Body of pancreas (tissue), 4 donors: ENCODE measurements around the gene AKAP1. TPM values are rescaled to one million over a fixed set of nuclear protein-coding genes. Genes with fewer than 3 reads are reported as not detected.

Experiments used
- ATAC-seq: fragments of 150-250 bp; one replicate; pipeline ENCODE4 v1.9.1; 2016
- DNase-seq, 4 donors: peaks; one replicate each; pipeline ENCODE4 v3.0.0-alpha.2; 2019
- H3K27ac ChIP-seq, 4 donors: fragments of 200-600 bp; sonication (generic); 1 replicate in 3 of 4; 2 replicates in 1 of 4; pipeline versions ENCODE4 v1.5.1 to v1.6.1; 2016 to 2019; ENCODE audit warnings: mild to moderate bottlenecking in 1 of 4, mixed read lengths in 1 of 4, moderate library complexity in 1 of 4
- H3K27me3 ChIP-seq, 2 donors: fragments of 200-600 bp; sonication (generic); one replicate each; pipeline ENCODE4 v1.6.0; 2016; ENCODE audit warnings: mild to moderate bottlenecking in 1 of 2
- H3K36me3 ChIP-seq, 2 donors: fragments of 200-600 bp; sonication (generic); replicated peaks in 1 of 2; 2 replicates each; pipeline ENCODE4 v1.5.1; 2016; ENCODE audit warnings: low read depth in 2 of 2; ENCODE audit not compliant: insufficient read depth in 1 of 2
- H3K4me1 ChIP-seq: fragments of 200-600 bp; sonication (generic); one replicate; pipeline ENCODE4 v1.6.0; 2016
- H3K4me3 ChIP-seq, 2 donors: fragments of 200-600 bp; sonication (generic); 1 replicate in 1 of 2; 2 replicates in 1 of 2; pipeline ENCODE4 v1.5.1; 2016 to 2019
- H3K9me3 ChIP-seq, 3 donors: fragments of 200-600 bp; sonication (generic); 1 replicate in 2 of 3; 2 replicates in 1 of 3; pipeline ENCODE4 v1.5.1; 2016
- POLR2A ChIP-seq, 3 donors: fragments of 450-650 bp; IDR thresholded peaks; one replicate each; pipeline ENCODE4 v1.6.1; 2016; ENCODE audit warnings: antibody characterized with exemption in 3 of 3, mild to moderate bottlenecking in 2 of 3
- WGBS, 2 donors: methylation state at CpG; one replicate each; pipeline ENCODE4 v1.1.5; 2017; 5-methylcytosine and 5-hydroxymethylcytosine counted together
- intact Hi-C: fragments of 100-400 bp; cut with DNase I; formaldehyde crosslinking; loops from one replicate; pipeline ENCODE4 v1.15.1; 2023
- total RNA-seq, 2 donors: library from RNA; depleted of rRNA; stranded (reverse); fragments of >200 nt; gene quantifications; one replicate each; pipeline ENCODE4 v1.1.0, GENCODE V29; 2016
- TF ChIP-seq, protein P1 (sequence below), 7 experiments: fragments of 450-650 bp in 4 of 7; fragments of 200-600 bp in 3 of 7; sonication (generic) in 3 of 7; IDR thresholded peaks; one replicate each; pipeline ENCODE4 v1.5.1; 2016 to 2019; ENCODE audit warnings: antibody characterized with exemption in 7 of 7

Gene AKAP1
- total RNA-seq, 2 donors from 2014 or later: 24.4 to 48.5 TPM

- H3K36me3 ChIP-seq: no peaks in the 10 kb centered on the region
- intact Hi-C loops: loop anchor here (10.0 kb wide), 1 partner anchor 538 kb away; no protein-coding TSS in a partner anchor
- H3K9me3 ChIP-seq: no peaks in the 10 kb centered on the region
- ATAC-seq: no peak
- no peak for DNase-seq
- no peak overlapping the region for H3K27ac ChIP-seq
- TF ChIP-seq, protein P1, sequence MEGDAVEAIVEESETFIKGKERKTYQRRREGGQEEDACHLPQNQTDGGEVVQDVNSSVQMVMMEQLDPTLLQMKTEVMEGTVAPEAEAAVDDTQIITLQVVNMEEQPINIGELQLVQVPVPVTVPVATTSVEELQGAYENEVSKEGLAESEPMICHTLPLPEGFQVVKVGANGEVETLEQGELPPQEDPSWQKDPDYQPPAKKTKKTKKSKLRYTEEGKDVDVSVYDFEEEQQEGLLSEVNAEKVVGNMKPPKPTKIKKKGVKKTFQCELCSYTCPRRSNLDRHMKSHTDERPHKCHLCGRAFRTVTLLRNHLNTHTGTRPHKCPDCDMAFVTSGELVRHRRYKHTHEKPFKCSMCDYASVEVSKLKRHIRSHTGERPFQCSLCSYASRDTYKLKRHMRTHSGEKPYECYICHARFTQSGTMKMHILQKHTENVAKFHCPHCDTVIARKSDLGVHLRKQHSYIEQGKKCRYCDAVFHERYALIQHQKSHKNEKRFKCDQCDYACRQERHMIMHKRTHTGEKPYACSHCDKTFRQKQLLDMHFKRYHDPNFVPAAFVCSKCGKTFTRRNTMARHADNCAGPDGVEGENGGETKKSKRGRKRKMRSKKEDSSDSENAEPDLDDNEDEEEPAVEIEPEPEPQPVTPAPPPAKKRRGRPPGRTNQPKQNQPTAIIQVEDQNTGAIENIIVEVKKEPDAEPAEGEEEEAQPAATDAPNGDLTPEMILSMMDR (IDR thresholded peaks at IDR 0.05): no peak
- no peak for TF ChIP-seq POLR2A (IDR thresholded peaks at IDR 0.05)
- 62 to 74% methylated on average over 13 of the region's 13 CpGs for WGBS, 2 donors
- H3K4me1 ChIP-seq: no peaks in the 10 kb centered on the region
- no peak overlapping the region for H3K4me3 ChIP-seq
- no peaks in the 10 kb centered on the region for H3K27me3 ChIP-seq
These were observed 51.3 kb downstream of the AKAP1 start for GRCh38 chr17:57136355-57136754.

DNA sequence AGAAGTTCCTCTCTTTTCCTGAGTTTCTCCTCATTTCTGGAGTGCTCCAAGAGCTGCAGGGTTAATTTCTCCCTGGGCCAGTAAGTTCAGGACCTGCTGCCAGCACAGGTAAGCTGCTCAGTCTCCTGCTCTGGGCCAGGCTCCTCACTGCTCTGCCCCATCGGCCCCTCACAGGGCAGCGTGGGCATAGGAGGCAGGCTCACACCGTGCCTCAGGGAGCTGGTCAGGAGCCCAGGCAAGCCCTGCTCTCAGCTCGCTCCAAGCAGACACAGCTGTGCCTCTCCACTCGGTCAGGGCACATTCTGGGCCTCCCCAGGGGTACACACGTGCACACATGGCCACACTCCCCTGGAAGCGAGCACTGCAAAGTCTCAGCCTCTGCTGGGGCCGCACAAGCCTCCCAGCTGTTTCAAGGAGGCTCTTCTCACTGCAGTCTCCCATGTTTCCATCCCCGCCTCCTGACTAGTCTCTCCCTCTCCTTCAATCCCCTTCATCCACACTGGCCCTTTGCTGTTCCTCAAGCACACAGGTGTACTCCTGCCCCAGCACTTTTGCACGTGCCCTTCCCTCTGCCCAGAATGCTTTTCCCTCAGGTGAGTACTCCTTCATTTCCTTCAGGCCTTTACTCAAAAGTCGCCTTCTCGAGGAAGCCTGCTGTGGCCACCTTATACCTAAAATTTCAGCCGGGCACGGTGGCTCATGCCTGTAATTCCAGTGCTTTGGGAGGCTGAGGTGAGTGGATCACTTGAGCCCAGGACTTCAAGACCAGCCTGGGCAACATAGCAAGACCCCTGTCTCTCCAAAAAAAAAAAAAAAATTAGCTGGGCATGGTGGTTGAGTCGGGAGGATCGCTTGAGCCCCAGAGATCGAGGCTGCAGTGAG lies 53.2 kb downstream of the AKAP1 start:
- WGBS, 2 donors: 80 to 96% methylated on average over 11 to 17 of the region's 17 CpGs
- ATAC-seq (no peak), DNase-seq (no peak)
- TF ChIP-seq POLR2A (IDR thresholded peaks at IDR 0.05): no peak
- TF ChIP-seq, protein P1 (IDR thresholded peaks at IDR 0.05): no peak
- Histone ChIP-seq H3K9me3 (no peaks in the 10 kb centered on the region), H3K27me3 (no peaks in the 10 kb centered on the region), H3K4me1 (no peaks in the 10 kb centered on the region), H3K36me3 (no peaks in the 10 kb centered on the region), H3K27ac (no peak overlapping the region), H3K4me3 (no peak overlapping the region)
- intact Hi-C loops: loop anchor here (10.0 kb wide), 1 partner anchor 537 kb away; no protein-coding TSS in a partner anchor

DNA sequence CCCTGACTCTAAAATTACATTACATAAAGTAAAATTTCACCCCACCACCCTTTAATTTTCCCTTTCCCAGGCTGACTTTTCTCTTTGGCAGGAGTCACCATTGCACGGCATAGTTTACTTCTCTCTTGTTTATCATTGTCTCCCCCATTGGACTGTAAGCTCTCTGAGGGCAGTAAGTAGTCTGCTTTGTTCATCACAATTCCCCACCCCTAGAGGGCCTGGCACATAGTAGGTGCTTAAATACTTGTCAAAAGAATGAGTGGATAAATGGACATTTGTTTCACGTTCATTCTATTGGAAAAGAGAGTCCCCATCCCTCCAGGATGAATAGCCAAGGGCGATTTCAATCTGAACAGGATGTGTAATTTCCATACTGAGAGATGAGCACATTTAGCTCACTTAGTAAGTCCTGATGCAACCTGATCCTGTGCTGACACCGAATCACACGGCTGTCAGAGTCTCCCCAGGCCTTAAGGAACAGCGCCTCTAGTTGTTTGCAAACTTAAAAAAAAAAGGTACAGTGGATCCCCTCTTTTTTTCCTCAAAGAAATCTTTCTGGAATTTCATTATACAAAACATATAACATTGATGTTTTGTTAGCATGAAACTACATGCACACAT lies 54.0 kb downstream of the AKAP1 start:
- Histone ChIP-seq H3K4me1 (no peaks in the 10 kb centered on the region), H3K27me3 (no peaks in the 10 kb centered on the region), H3K36me3 (no peaks in the 10 kb centered on the region), H3K4me3 (no peak overlapping the region), H3K9me3 (no peaks in the 10 kb centered on the region), H3K27ac (no peak overlapping the region)
- ATAC-seq: no peak
- intact Hi-C loops: loop anchor here (10.0 kb wide), 1 partner anchor 536 kb away; no protein-coding TSS in a partner anchor
- TF ChIP-seq, protein P1 (IDR thresholded peaks at IDR 0.05): no peak
- TF ChIP-seq POLR2A (IDR thresholded peaks at IDR 0.05): no peak
- DNase-seq: no peak
- 68 to 72% methylated on average over 6 of the region's 6 CpGs for WGBS, 2 donors

- Histone ChIP-seq H3K4me3 (no peak overlapping the region), H3K27ac (no peak overlapping the region), H3K4me1 (no peaks in the 10 kb centered on the region), H3K36me3 (no peaks in the 10 kb centered on the region), H3K27me3 (no peaks in the 10 kb centered on the region), H3K9me3 (no peaks in the 10 kb centered on the region)
- no peak for ATAC-seq
- no peak for DNase-seq
- WGBS, 2 donors: 69 to 78% methylated on average over 8 of the region's 8 CpGs
- no peak for TF ChIP-seq POLR2A (IDR thresholded peaks at IDR 0.05)
- TF ChIP-seq, protein P1 (IDR thresholded peaks at IDR 0.05): no peak
- intact Hi-C loops: no loop called here
These were observed 55.3 kb downstream of the AKAP1 start for GRCh38 chr17:57140316-57140715.
